GM18519 (cell line): Measurements from ENCODE around the gene LELP1.
"Not testable (repeated sequence)": the region's sequence is repeated elsewhere in the genome, so short reads cannot be mapped to it uniquely, and the experiment has no call there.

Experiments used
- ATAC-seq: cut with Tn5 transposase; IDR thresholded peaks from one replicate; pipeline ENCODE4 v1.9.1; 2021; ENCODE audit warnings: mild to moderate bottlenecking, moderate library complexity; ENCODE audit not compliant: unreplicated experiment, low FRiP score

LELP1 gene

DNA sequence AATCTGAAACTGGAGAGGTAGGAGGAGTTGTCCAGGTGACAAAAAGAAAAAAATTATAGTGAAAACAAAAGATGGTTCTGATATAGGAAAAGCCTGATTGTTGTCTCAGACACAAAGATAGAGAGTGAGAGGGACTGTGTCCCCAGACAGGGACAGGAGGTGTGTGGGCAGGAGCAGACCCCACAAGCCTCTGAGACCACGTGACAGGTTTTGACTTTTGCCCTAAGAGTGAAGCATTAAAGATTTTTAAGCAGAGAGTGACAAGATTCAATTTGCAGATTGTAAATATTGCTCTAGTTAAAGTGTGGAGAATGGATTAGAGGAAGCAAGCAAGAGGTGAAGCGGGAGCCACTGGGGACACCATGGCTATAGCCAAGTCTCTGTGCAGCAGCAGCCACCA, 24.6 kb downstream of the LELP1 start:
- no peak for ATAC-seq

DNA sequence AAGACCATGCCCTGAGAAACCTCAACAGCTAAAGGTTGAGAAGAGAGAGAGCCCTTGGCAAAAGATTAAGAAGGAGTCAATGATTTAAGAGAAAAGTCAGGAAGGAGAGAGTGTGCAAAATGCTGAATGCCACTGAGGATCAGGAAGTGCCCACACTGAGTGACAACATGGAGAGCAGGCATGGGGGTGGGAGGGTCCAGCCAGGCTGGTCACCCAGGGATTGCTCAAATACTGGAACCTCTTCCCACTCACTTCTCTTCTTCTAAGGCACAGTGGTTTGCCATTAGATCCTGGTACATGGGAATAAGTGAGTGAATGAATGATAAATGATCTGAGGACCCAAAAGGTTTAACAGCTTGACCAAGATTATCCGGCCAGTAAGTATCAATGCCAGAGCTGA, 25.3 kb downstream of the LELP1 start:
- ATAC-seq = no peak

DNA sequence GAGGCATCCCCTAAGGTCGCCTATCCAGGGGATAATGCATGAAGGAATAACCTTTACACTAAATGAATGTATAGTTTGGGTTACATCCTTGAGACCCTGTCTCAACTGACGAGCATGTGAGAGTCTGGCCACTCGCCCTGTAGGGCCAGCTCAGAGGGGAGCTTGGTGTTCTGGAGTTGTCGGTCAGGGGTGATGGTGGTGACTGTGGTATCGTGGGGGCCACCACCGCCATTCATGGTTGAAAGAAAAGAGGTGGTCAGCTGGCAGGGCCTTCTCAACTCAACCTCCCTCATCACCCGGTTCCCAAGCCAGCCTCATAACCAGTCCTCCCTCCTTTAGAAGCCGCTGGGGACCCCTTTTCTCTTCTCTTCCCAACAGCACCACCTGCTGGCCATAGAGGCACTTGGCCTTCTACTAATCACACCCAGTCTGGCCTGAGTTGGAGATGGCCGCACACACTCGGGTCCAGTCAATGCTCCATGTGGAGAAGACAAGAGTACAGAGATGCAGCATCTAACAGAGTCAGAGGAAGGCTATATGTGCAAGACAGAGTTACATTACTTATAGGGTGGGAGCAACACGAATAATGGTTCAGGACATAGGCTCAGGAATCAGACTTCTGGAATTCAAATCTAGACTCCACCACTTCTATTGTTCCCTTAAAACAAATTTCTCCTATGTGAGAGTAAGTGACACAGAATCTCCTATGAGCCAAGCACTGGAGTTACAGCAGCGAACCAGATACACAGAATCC, 26.0 kb downstream of the LELP1 start:
- ATAC-seq = not testable (repeated sequence)

DNA sequence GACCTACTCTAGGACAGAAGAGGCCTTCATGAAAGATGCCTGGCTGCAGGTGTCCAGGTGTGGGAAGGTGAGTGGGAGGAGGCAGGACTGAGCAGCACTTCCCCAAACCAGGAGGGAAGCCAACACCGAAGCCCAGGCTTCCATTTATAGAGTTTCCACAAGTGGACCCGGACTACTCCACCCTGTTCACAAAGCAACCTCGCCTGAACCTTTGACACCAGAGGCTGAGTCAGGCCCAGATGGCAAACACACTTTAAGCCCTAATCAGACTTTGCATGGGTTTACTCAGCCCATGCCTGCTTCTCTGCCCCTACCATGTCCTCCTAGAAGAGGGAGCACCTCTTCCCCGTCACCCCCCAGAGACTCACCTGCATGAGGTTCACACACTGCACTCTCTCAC, 28.1 kb downstream of the LELP1 start:
- no peak for ATAC-seq

DNA sequence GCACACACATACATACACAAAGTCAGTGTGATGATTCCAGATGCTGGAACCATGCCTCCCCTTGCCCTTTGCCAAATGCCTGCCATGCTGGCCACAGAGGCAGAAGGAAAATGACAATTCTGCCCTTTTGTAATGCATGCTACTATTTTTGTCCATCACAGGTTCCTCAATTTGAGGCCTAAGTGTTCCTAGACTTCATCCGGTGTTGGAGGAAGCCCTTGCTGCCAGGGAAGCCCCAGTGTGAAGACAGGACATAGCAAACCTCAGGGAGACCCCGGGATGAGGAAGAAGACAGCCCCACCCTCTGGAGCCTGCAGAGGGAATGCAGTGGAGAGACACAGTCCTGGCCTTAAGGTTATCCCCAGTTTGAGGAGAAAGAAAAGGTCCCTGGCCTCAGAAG, 28.6 kb downstream of the LELP1 start:
- no peak for ATAC-seq

DNA sequence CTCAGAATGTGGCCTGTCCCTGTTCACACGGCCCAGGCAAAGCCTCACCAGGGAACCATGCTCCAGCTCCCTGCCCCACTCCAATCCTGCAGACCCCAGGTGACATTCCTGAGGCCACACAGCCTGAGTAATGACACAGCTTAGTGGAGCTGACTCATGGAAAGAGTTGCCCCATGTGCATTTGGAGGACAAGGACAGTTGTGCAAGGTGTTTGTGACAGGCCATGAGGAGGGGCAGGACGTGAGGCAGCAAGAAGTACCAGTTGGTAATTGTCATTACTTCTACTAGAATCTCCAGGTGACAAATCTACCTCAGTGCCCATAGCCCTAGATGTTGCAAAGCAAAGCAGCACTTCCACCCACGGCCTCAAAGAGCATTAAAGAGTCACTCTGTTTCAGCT, 29.3 kb downstream of the LELP1 start:
- ATAC-seq = no peak

DNA sequence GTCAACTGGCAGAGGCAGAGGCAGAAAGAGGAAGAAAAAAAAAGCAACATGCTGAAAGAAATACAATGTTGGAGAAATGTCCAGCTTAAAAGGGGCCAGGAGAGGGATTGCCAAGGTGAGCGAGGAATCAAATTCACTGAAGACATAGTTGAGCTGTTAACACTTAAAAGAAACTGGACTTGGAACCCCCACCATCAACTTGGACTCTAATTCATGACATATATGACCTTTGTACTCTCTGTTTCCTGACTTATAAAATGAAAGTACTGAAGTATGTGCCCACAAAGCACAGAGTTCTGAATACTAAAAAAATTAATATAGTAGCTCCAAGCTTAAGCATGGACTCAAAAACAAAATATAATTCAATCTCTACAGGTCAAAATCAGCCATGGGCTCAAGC, 30.2 kb downstream of the LELP1 start:
- ATAC-seq = no peak

DNA sequence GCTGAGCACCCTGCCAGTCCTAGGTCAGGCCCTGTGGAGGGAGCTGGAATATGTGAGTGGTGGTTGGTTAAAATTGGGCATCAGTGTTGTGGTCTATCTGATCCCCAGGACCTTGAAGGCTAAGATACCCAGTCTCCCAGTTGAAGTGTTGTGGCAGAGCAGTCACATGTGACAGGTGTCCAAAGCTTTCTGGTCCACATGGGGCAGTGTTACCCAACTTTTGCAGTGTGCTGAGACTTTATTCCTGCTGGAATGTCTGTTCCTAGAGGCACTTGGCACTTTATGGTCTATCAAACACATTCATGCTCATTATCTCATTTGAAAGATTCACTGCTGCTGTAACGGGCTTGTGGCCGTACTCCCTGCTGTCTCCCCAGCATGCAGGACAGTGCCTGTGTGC, 35.3 kb downstream of the LELP1 start:
- no peak for ATAC-seq

DNA sequence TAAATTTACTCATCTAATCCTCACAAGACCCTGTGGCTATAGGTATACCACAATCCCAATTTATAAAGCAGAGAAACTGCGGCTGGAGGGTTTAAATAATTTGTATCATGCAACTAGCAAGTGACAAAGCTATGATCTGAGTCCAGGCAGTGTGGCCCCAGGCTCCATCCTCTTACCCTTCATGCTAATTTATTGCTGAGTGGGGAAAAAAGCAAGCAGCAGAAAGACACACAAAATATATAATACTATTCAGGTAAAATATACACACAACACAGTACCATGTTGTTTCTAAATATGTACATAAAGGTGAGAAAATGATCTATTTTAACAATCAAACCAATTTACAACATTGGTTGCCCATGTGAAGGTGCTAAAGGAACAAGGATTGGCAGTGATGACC, 38.9 kb downstream of the LELP1 start:
- ATAC-seq = no peak

DNA sequence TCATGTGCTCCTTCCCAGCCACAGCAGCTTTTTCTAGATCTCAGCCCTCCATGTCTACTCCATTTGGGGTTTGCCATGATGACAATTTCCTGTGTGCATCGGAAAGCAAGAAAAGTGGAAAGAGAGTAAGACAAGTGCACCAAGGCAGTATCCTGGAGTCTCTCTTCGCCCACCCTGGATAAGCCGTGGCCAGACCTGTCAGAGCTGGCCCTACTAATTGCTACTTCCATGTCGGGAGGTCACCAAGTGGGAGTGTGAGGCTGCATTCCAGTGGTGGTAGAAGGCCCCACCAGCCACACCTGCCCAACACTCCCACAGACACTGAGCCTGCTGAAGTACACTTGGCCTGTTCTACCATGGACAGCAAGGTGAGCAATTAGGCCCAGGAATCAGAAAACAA, 42.2 kb downstream of the LELP1 start:
- no peak for ATAC-seq

DNA sequence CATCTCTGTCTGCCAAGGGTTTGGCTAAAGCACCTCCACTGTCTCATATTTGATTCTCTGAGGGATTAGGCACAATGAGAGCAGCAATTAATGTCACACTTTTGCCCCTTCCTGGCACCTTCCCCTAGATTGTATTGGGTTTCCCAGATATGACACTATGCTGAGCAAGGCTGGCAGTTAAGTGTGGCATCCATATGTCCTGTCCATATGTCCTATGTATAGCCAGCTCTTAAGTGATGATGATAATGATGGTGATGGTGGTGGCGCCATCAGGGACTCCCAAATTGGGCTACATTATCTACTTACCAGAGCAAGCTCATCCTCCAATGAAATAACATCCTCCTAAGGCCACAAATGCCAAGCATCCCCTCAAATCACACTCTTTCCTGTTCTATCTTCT, 42.8 kb downstream of the LELP1 start:
- ATAC-seq = no peak

DNA sequence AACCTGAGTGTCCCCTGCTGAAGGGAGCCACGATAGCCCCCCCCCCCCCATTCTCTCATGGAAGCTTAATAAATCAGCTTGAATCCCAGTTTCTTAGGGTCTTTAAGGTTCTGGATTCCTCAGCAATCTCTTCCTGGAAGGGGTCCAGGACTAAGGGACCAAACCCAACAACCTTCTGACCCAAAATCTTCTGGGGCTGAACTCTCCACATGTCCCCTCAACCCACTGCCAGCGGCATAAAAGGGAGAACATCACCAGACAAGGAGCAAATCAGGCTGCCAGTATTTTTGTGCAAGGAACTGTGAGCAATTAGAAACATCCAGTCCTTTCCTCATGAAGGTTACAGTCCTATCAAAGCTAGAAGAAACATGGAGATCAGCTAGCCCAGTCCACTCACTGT, 43.6 kb downstream of the LELP1 start:
- ATAC-seq = no peak

DNA sequence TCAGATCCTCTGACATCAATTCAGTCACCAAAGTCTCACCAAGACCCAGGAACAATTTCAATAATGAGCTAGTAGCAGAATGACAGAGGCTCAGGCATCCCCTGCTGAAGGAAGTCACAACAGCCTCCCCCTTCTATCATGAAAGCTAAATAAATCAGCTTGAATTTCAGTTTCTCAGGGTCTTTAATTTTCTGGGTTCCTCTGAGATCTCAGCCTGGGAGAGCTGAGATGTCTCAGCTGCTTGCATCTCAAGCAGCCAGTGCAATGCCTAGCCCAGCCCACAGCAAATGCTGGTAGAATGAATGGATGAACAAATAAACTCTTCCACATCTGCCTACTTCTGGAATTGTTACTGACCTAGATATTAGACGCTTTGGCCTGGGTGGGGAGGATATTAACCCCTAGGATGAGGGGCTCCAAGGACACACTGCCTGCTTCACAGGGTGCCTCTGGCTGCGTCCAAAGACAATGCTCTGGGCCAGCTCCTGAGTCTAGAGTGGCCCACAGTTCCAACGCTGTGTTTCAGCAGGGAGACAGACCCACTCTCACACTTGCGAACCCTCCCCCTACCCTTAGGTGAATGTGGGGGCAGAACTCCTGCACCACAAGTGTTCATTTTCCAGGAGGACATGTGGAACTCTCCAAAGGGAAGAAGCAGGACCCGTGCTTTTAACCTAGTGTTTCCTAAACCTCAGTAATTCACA, 45.1 kb downstream of the LELP1 start:
- no peak for ATAC-seq

DNA sequence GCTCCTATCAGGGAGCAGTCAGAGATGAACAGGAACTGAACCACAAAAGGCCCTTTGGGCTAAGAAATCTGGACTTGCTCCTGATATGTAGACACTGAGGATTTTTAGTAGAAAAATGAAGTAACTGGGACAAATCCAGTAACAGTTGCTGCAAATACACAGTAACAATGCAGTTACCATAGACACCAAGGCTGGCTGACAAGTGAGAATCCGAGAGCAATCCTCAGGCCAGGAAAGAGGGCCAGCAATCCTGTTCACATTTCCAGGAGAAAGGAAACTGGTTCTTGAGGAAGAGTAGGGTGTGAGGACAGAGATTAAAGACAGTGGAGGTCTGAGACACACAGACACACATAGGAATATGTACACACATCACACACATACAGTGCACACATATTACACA, 46.9 kb downstream of the LELP1 start:
- ATAC-seq = no peak

DNA sequence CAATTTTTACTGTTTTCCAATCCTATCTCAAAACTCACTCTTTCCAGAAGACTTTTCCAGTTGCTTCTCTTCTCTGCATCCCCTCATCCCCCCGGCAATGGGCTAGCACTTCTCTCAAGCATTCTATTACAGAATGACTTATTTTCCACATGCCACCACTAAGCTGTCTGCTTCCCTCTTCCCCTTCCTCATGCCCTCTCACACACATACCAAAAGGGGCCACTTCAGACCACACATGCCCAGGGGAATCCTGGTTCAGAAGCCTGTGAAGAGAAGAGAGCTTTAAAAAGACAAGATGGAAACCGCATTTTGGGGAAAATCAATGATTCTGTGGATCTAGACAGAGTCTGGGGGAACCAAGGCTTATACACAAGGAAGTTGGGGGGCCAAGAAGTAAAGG, 47.9 kb downstream of the LELP1 start:
- no peak for ATAC-seq

DNA sequence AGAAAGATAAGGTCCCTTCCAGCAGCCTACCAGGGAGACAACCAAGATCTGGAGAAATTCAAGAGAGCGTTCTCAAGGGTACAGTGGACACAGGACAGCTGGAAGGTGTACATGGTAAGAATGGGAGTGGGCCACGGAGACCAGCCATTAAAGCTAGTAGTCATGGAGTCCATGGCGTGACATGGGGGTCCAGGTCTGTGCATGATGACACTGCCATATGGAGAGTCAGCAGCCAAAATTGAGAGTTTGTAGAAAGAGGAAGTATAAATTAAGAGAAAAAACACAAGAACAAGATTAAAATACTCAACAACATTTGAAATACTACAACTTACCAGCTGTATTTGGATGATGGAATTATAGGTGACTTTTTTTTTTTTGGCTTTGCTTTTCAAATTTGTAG, 48.3 kb downstream of the LELP1 start:
- no peak for ATAC-seq

DNA sequence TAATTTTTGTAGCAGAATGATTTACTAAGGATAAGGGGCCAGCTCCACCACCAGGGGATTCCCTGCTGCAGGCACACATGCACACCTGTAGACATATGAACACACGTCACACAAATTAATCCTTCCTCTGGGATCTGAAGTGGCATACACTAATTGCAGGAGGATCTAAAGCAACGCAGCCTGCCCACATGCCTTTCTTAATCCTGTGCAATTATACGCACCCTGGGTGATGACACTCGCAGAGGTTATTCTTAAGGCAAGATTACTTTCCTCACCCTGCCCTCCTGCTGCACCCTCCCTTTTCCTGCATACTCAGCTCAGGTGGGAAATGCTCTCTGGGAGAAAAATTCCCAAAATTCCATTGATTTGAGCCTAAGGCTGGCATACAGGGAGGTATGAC, 48.8 kb downstream of the LELP1 start:
- ATAC-seq = no peak

DNA sequence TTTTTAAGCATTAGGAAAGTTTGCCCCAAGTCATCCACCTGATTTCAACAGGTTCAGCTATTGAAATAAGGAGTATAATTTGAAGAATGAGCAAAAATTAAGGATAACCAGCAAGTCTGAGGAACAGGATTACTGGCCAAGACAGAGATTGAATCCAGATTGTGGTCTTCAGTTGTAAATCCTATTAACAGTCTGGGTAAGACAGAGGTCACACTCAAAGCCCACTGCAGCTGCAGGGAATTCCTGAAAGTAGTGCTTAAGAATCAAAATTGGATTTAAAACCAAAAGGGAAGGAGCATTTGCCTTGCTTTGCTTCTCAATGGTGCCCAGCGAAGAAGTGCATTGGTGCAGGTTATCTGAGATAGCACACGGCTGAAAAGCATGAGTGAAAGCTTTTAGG, 49.8 kb downstream of the LELP1 start:
- ATAC-seq = no peak

DNA sequence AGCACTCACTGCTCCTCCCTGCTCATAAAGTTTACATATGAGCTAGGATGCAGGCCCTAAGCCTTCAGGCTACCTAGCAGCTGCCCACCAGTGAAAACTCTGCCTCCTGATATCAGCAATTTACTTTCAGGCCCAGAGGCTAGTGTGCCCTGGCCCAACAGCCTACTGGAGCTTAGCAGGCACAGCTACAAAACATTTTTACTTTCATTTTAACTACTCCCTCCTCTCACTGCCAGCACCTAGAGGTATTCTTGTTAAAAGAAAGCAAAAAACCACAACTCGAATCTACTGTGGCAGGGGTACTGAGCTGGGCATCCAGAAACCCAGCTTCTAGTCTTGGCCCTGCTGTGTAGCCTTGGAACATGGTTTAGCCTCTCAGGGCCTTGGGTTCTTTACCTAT, 50.5 kb downstream of the LELP1 start:
- no peak for ATAC-seq
